Measurements from ENCODE around the gene FLRT1.
"Not testable (repeated sequence)": the region's sequence is repeated elsewhere in the genome, so short reads cannot be mapped to it uniquely, and the experiment has no call there.

FLRT1 gene

DNA sequence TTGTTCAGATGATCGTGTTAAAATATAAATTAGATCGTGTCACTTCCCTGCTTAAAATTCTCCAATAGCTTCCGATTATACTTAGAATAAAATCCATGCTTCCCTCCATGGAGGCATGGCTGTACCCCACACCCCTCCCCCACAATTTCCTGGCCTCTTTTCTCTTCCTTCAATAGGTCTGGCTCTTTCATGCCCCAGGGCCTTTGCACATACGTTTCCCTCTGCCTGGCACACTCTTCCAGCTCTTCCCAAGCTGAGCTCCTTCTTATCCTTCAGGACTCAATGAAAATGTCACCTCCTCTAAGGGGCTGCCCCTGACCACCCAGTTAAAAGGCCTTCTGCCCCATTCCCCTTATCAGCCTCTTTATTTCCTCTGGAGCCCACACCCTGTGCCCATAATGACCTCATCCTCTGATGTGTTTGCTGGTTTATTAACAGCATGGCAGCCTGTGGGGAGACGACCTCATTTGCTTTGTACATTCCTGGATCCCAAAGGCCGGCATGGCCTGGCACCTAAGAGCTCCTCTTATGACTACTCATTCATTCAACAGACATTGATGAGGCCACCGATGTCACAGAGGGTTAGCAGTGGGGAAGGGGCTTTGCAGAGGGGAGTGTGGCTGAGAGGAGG lies 9.0 kb upstream of the FLRT1 start:
- DNase-seq = no peak

DNA sequence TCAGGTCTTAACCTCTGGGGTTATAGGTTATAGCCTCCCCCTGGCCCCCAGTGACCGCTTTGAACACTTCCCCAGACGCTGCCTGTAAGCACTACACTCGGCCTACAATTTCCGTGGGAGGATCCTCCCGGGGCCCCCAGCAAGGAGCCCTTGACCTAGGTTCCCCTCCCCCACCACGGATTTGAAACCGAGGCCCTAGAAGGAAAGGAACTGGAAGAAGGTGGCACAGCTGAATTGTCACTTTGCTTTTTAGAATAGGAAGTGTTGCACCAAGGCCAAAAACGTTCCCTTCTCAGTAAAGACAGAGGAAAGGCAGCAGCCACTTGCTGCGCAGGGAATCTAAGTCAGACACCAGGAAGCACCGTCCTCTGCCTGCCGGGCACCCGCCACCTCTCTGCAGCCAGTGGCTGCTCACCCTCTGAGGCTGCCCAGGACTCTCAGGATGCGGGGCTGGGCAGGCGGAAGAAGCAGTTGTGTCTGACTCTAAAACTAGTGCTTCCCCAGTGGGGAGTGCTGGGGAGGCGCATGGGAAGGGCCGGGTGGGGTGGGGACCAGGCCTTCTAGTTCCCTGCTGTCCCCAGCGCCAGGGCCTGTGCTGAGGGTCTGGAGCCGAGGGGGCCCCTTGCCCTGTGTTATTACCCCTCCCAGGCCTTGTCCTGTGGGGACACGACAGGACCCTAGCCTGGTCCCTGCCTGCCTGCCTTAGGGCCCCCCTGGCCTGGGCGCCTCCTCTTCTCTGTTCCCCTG lies 7.9 kb upstream of the FLRT1 start:
- DNase-seq = no peak

DNA sequence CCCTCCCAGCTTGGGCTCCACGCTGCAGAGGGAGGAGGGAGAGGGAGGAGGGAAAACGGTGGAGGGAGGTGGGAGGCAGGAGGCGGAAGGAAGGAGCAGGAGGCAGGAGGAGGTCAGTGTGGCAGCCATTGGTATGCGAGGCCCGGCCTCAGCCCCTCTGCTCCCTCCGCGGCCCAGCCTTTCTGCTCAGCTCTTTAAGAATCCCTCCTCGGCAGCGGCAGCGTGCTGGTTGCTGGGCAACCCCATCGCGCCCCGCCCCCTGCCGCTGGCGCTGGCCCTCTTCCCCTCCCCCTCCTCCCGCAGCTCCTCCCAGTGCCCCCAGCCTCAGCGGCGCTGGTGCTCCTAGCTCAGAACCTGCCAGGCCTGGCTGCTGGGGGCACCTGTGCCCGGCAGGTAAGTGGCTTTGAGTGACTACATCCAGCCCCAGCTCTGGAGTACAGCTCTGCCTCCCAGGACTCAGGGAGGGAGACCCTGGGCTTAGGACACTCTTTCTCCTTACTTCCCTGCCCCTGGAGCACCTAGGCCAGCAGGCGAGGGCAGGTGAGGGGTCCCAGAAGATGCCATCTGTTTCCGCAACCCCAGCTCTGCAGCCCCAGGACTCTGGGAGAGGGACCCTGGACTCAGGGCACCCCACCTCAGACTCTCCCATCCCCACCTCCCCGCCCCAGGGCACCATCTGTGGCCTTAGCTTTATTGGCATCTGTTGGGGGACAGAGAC lies 7.2 kb upstream of the FLRT1 start:
- no peak for DNase-seq

DNA sequence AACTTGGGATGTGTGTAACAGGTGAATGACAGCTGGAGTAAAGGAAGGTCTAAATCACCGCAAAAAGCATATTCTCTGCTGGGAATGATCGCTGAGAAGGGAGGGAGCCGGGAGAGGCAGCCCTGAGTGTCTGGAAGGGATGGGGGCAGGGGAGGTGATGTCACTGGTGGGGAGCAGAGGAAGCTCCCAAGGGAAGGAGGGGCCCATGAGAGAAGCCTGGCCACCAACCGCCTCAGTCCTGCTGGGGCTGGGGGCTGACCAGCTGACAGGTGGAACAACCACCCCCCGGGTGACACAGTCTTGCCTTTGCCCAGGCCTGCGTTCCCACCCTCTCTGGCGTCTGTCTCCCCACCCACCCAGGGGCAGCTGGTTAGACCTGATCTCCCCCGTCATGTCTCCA lies 6.0 kb upstream of the FLRT1 start:
- no peak for DNase-seq

DNA sequence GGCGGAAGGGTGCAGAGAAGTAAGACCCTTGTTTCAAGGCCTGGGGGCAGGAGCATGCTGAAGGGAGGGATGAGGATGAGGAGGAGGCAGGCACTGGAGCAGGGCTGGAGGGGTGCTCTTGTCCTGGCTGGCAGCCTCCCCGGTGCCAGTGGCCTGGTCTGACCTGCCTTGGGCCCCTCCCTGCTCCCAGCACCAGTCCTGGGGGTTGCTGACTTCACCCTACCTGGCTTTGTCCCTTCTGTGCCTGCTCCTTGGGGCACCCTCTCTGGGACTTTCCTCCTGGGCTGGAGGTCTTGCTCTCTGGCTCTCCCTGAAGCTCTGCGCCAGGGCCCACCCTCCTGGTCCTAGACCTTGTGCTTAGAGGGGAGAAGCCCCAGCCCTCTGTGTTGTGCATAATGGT lies 4.7 kb upstream of the FLRT1 start:
- DNase-seq = no peak

DNA sequence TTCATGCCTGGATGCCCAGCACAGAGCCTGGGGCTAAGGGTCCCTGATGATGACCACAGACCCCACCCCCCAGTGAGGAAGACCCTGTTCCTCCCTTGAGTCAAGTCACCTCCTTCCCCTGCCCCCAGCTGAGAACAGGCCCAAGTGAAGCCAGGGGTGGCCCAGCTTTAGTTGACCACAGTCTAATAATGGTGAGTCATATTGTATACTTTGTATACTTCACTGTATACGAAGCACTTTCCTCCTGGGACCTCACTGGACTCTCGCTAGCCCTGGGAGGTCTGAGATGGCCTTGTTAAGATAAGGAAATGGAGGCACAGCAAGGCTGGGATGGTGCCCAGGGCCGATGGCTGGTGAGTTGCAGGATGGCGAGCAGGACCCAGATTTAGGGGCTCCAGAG lies 3.7 kb upstream of the FLRT1 start:
- no peak for DNase-seq

DNA sequence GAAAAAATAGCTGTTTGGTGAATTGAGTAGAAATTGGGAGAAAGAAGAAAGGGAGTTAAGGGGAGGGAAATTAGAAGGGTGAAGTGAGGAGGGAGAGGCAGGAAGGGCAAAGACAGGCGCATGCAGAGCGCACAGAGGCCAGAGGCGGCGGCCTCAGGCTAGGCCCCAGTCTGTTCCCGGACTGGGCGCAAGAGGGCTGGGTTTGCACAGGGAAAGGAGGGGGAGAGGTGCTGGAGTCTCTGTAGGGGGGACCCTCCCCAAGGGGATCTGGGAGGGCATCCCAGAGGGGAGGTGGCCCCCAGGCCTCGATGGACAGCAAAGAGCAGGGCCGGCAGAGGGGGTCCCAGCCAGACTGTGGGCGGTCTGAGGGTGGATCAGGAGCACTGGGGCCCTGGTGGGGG lies 1.3 kb upstream of the FLRT1 start:
- no peak for DNase-seq

DNA sequence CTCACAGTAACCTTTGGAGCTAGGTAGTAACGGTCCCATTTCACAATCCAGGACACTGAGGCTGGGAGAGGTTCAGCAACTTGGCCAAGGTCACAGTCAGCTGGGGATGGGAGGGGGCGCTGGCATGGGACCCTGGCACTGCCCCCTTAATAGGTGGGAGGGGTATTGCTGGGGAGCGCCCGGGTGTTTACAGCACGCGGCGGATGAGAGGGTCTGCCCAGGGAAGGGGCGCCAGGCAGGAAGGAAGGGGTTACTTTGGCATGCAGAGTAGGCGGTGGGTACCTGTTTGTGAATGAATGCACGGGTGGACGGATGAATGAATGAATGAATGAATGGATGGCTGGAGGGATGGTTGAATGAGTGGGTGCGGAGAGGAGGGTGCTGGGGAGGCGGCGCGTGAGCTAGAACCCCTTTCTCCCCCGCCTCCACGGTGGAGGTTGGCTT lies 628 bp upstream of the FLRT1 start:
- DNase-seq = no peak

DNA sequence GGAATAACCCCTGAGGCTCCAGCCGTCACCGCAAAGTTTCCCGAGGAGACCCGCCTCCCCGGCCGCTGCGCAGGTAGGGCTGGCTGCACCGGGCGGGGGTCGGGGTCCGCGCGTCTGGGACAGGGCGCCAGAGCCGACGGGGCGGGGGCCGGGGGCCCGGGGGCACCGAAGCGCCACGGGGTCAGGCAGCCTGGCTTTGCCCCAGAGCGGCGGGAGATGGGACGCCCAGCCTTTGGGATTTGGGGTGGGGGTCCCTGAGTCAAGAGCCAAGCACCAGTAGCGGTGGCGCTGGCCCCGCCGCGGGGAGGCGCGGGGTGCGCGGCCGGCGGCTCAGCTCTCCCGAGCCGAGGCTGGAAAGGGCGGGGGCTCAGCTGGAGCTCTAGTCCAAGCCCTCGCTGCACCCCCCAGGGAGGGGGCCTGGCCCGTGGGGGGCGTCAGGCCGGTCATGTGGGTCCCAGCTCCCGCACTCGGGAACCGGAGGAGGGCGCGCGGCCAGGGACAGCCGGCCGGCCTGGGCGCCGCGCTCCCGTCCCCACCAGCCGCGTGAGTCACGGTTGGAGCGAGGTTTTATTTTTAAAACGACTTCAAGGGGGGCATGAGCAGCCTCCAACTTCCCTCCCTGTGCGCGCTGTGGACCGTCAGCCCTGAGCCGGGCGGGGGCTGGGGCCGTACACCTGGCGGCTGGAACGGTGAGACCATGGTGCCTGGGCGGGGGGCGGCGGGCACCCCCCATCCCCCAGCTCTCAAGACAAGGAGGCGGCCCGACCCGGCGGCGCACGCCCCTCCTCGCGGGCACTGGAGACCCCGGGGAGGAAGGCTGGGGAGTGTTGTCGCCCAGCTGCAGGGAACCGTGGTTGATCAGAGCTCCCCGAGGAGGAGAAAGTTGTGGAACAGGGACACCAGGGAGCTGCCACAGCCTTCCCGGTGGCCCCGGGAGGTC lies 626 bp downstream of the FLRT1 start:
- no peak for DNase-seq

DNA sequence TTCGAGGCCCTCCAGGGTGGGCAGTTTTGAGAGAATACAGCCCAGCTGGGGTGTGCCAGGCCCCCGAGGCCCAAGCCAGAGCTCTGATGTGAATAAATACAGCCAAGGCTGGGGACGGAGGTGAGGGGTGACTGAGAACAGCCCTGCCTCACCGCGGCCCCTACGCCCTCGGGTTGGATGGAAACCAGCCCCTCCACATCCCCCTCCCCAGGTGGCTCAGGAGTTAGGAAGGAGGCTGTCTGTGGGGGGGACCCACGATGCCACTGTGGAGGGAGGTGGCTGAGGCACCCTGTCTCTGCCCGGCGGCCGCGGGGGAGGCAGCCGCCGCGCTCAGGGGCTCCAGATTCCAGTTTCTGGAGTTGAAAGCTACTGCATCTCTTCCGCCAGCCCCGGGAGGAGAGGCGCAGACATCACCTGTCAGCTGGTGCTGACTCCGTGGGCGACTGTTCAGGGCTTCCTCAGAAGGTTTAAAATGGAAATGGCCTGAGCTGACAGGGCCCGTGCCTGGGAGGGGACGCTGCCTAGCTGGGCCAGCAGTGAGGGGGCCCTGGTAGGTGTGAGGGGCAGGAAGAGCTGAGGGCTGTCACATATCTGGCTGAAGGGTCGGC lies 1.4 kb downstream of the FLRT1 start:
- no peak for DNase-seq

DNA sequence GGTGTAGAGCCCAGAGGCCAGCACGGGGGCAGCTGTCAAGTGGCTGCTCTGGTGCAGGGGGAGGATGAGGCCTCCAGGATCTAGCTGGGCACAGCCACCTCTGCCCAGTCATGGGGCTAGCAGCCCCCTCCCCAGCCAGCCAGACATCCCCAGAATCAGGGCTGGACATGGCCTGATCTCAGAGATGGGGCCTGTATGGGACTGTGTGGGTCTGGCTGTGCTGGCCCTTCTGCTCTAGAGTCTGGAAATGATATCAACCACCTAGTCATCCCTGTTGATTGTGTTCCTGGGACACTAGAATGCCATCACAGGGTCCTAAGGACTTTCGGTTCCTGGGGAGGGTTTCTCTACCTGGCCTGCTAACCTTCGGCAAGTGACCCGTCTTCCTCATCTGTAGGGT lies 2.8 kb downstream of the FLRT1 start:
- no peak for DNase-seq

DNA sequence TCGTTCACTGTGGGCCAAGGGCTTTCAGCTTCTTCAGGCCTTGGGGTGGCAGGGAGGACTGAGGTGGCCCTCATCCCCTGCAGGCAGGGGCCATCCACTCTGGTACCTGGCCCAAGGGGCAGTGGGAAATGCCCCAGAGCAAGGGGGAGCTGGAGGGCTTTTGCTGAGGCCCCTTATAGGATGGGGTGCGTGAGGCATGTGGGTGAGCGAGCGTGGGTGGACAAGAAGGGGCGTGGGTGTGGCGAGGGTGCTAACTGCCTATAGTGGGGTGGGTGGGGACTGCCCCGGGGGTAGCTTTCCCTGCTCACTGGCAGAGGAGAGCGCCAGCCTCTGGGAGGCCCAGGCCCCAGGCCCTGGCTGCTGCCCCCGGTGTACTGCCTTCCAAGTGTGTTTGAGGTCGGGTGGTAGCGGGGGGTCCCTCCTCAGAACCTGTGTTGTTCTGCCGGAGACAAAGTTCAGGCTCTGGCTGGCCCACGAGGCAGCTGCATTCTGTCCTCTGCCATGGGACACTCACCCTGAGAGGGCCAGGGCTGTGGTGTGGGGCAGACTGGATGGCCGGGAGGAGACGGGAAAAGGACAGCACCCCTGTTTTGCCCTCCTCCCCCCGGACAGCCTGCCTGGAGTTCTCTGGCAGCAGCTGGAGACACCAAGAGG lies 3.4 kb downstream of the FLRT1 start:
- DNase-seq = no peak

DNA sequence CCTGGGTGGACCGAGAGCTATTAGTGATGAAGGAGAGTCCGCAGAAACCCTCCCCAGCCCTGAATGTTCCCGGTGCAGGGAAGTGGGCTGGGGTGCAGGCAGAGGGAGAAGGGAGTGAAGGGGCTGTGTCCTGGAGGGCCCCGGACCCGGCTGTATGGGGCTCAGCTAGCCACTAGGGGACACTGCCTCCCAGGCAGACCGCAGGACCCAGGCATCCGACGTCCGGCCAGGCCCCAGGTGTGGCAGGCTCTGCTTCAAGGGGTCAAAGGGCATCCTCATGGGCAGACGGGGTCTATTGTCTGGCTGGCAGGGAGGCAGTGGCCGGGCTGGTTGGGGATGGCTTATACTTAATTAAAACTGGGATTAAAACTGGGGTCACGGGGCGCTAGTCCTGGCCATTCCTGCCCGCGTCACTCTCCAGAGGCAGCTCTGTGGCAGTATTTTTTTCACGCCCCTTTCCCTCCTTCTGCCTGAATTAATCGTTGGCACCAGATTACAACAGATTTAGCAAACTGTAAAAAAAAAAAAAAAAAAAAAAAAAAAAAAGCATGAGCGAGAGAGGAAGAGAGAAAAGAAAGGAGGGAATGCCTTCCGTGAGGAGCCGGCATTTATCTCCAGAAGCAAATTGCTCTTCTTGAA lies 5.1 kb downstream of the FLRT1 start:
- peak; percentile 39 for DNase-seq

DNA sequence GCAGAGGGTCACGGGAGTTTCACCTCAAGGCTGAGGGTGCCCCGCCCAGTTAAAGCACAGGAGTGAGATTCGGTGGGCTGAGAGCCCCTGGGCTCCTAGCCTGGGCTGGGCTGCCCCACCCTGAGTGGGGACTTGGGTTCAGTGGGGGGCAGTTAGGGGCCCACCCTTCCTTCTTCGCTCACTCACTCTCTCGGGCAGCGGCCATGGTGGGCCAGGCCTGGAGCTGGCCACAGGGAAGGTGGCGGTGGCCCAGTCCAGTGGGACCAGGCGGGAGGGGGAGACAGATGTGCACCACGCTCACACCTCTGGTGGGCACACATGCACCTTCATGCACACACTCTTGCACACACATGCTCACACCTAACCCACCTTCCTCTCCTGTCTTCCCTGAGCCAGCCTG lies 6.1 kb downstream of the FLRT1 start:
- no peak for DNase-seq

DNA sequence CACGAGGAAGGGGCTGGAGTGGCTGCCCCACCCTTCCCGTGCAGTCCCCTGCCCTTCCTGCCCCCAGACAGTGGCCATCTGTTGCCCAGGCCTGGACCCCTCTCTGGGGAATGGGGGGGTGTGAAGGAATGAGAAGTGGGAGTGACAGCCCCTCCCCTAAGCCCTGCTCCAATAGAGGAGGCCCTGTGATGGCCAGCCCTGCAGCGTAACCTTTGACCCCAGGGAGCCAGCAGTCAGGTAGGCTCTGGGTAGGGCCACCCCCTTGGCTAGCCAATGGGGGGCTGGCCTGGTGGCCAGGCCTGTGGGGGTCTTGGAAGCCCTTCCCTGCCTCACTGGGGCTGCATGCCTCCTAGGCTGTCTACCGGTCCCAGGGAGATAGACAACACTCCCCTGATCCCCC lies 6.6 kb downstream of the FLRT1 start:
- no peak for DNase-seq

DNA sequence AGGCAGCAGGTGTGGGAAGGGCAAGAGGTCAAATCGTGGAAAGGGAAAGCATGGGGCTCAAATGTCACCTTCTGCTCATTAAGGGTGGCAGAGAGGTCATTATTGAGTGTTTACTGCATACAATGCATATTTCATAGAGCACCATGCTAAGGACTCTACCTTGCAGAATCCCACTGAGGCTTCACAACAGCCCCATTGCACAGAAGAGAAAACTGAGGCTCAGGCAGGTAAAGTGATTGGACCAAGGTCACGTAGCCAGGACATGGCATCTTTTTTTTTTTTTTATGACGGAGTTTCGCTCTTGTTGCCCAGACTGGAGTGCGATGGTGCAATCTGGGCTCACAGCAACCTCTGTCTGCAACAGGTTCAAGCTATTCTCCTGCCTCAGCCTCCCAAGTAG lies 7.8 kb downstream of the FLRT1 start:
- no peak for DNase-seq

DNA sequence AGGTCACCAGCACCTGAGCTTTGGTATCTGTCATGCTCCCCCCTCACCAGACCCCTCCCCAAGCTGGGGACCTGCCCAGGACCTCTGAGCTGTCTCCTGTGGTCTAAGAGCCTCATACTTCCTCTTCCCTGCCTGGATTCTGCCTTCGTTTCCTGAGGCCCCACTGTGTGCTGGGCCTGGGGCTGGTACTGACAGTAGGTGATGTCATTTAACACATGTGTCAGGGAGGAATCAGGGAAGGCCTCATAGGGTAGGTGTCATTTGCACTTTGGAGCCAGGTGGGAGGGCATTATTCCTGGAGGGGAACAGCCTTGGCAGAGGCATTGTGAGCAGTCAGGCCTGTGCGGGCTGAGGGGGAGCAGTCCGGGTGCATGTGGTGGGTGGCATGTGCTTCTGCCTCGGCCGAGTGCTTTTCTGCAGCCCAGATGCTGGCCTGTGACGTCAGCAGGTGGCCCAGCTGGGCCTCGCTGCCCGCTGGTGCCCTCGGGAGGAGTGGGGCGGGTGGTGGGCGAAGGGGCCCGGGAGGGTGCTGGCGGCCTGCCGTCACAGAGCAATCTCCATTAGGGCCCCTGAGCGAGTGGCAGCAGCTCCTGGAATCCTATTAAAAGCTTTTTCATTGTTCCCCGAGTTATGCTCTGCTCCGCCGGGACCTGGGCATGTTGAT lies 9.1 kb downstream of the FLRT1 start:
- peak; percentile 65 for DNase-seq

DNA sequence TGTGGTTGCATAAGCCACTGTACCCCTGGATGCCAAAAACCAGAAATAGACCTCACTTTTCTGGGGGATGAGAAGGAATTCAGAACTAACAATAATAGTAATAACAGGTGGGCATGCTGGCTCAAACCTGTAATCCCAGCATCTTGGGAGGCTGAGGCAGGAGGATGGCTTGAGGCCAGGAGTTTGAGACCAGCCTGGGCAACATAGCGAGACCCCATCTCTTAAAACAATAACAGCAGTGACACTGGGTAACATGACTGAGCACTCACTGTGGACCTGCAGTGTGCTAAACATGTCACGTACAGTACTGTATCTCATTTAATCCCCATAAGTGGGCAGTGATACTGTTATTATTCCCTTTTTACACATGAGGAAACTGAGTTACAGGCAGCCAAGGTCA lies 10.0 kb downstream of the FLRT1 start:
- DNase-seq = no peak

DNA sequence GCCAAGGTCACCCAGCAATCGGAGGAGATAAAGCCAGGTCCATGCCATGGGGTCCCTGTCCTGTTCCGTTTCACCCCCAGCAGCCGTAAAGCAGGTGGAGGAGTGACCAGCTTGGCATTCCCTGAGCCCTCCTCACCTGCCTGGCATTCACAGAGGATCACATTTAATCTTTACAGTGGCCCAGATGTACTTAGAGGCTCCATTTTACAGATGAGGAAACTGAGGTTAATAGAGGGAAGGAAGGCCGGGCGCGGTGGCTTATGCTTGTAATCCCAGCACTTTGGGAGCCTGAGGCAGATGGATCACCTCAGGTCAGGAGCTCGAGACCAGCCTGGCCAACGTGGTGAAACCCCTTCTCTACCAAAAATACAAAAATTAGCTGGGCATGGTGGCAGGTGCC lies 11.6 kb downstream of the FLRT1 start:
- DNase-seq = not testable (repeated sequence)

DNA sequence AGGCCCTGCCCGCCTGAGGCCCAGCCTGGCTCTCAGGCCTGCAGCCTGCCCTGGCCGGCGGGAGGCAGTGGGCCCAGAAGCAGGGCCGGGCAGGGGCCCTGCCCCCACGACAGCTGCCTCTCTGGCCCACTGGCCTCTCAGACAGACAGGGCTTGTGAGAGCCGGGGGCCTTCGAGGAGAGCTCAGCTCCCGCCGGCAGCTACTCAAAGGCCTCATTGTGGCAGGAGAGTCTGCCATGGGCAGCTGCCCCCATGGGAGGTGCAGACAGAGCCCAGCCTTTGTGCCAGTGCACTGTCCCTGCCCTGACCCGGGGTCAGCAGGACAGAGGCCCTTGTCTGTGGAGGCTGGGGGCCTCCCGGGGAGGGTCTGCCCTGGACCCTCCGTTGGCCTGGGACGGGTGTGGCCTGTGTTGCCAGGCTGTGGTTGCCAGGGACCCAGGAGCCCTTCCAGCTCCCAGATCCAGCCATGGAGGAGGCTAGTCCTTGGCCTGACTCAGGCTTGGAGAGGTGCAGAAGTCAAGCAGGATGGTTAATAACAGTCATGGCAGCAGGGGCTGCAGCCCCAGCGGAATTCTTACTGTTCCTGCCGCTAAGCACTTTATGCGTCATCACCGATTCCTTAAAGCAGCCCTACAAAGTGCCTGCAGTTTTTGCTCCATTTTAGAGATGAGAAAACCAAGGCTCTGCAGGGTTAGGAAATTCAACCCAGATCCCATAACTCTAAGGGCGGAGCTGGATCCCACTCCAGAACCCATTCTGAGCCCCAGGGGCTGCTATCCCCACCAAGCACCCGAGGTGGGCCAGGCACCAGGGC lies 12.5 kb downstream of the FLRT1 start:
- DNase-seq = no peak
